ENCODE data around the gene SEC24C. TPM values are rescaled to one million over a fixed set of nuclear protein-coding genes. Genes with fewer than 3 reads are reported as not detected.
"Not testable (repeated sequence)": the region's sequence is repeated elsewhere in the genome, so short reads cannot be mapped to it uniquely, and the experiment has no call there.

The SEC24C gene
- polyA plus RNA-seq, 1 experiment, result 86.9 TPM

DNA sequence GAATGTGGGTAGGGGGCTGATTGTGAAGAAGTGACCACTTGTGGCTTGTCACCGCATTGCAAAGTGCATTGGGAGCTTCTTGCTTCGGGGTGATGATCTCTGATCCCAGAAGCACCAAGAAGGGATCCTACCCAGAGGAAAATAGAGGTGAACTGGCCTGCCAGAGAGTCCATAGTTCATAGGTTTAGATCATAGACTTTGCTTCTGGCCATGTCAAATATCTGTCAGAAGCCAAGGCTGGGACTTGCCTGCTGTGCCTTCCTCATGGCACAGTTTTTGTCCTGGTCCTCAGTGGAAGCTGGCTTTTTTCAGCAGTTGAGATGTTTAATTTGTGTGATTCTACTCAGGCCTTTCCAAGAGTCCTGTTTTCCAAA, 42.3 kb downstream of the SEC24C start:
- H3K27me3 ChIP-seq (ENCODE audit: control insufficient read depth, insufficient read depth, low read length), result no peaks in the 10 kb centered on the region
- no peak for DNase-seq (ENCODE audit: low read depth, low spot score)
- CTCF ChIA-PET, result no interaction called here
- TF ChIP-seq, protein P1, sequence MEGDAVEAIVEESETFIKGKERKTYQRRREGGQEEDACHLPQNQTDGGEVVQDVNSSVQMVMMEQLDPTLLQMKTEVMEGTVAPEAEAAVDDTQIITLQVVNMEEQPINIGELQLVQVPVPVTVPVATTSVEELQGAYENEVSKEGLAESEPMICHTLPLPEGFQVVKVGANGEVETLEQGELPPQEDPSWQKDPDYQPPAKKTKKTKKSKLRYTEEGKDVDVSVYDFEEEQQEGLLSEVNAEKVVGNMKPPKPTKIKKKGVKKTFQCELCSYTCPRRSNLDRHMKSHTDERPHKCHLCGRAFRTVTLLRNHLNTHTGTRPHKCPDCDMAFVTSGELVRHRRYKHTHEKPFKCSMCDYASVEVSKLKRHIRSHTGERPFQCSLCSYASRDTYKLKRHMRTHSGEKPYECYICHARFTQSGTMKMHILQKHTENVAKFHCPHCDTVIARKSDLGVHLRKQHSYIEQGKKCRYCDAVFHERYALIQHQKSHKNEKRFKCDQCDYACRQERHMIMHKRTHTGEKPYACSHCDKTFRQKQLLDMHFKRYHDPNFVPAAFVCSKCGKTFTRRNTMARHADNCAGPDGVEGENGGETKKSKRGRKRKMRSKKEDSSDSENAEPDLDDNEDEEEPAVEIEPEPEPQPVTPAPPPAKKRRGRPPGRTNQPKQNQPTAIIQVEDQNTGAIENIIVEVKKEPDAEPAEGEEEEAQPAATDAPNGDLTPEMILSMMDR (IDR thresholded peaks at IDR 0.05; ENCODE audit: low read depth, low read length), result no peak
- no peak overlapping the region for H3K27ac ChIP-seq (ENCODE audit: low read depth, low read length)
- POLR2A ChIA-PET, result interaction anchor here (0.7 to 1.6 kb wide), 4 partner anchors 9 to 56 kb away, joined by 3 to 6 read pairs (median 4); a partner anchor contains a TSS
- H3K4me3 ChIP-seq (ENCODE audit: low read depth, low read length), result peak overlapping the region; percentile 83
- H3K9me3 ChIP-seq (ENCODE audit: control insufficient read depth, insufficient read depth, low read length), result peaks cover 4% of the 10 kb centered on the region; the same call in 1 of the 2 replicates

DNA sequence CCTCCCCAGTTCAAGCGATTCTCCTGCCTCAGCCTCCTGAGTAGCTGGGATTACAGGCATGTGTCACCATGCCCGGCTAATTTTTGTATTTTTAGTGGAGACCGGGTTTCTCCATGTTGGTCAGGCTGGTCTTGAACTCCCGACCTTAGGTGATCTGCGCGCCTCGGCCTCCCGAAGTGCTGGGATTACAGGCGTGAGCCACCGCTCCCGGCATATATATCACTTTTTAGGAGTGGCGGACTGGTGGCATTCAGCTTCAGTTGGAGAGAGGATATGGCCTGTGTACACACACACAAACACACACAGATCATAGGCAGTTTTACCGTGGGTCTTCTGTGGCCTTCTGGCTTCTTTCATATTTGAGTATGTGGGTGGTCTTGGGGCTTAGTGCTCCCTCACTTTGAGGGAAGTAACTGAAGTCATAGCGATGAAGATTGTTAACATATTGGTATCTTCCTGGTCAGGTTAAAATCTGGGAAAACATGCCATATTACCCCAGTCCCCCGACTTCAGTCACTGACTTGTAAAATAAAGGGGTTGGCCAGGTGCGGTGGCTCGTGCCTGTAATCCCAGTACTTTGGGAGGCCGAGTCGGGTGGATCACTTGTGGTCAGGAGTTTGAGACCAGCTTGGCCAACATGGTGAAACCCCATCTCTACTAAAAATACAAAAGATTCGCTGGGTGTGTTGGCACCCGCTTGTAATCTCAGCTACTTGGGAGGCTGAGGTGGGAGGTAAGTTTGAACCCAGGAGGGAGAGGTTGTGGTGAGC, 43.0 kb downstream of the SEC24C start:
- H3K27me3 ChIP-seq (ENCODE audit: control insufficient read depth, insufficient read depth, low read length); H3K9me3 ChIP-seq (ENCODE audit: control insufficient read depth, insufficient read depth, low read length); CTCF ChIA-PET; DNase-seq (ENCODE audit: low read depth, low spot score); H3K27ac ChIP-seq (ENCODE audit: low read depth, low read length): not testable (repeated sequence)
- POLR2A ChIA-PET, result interaction anchor here (0.7 kb wide), 1 partner anchor 9 kb away, joined by 4 read pairs; no protein-coding TSS in a partner anchor
- peak overlapping the region; percentile 22 for H3K4me3 ChIP-seq (ENCODE audit: low read depth, low read length)

DNA sequence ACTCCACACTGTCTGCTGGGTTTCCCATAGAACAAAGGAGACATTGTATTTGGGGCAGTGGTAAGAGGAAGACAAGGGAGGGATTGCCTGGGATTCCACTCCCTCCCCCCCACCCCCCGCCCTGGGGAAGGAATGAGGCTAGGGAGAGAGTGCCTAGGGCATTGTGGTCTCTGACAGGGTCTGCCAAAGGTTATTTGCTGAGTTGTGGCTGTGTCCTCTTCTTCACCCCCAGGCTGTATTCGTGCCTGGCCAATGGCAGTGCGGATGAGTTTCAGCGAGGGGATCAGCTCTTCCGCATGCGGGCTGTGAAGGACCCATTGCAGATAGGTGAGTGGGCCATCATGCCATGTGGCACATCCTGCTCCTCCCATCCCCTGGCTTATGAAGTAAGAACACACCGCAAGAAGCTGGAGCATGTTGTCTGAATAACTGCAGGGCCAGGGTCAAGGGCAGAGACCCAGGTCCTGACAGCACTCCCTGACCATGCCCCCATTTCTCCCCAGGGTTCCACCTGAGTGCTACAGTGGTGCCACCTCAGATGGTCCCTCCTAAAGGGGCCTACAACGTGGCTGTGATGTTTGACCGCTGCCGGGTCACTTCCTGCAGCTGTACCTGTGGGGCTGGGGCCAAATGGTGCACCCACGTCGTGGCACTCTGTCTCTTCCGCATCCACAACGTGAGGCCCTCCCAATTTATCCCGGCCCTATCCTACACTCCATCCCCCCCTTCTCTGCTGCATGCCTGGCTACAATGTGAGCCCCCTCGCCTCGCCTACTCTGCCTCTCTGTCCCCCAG, 44.9 kb downstream of the SEC24C start:
- POLR2A ChIA-PET, result no interaction called here
- H3K4me3 ChIP-seq (ENCODE audit: low read depth, low read length), result no peak overlapping the region
- DNase-seq (ENCODE audit: low read depth, low spot score), result no peak
- H3K27ac ChIP-seq (ENCODE audit: low read depth, low read length), result no peak overlapping the region
- CTCF ChIA-PET, result no interaction called here
- TF ChIP-seq, protein P1 (IDR thresholded peaks at IDR 0.05; ENCODE audit: low read depth, low read length), result no peak
- H3K9me3 ChIP-seq (ENCODE audit: control insufficient read depth, insufficient read depth, low read length), result peaks cover 4% of the 10 kb centered on the region; the same call in 1 of the 2 replicates
- H3K27me3 ChIP-seq (ENCODE audit: control insufficient read depth, insufficient read depth, low read length), result no peaks in the 10 kb centered on the region

DNA sequence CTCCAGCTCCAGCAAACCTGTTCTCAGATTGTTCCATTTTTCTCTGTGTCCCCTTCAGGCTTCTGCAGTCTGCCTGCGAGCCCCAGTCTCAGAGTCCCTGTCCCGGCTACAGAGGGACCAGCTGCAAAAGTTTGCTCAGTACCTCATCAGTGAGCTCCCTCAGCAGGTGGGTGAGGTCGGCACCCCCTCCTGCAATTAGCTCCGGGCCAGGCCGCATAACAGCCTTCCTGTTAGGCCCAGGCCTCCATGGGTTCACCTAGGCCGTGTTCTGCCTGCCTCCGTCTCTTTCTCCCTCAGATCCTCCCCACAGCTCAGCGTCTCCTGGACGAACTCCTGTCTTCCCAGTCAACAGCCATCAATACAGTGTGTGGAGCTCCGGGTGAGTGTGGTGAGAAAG, 45.5 kb downstream of the SEC24C start:
- H3K4me3 ChIP-seq (ENCODE audit: low read depth, low read length), result no peak overlapping the region
- CTCF ChIA-PET, result no interaction called here

DNA sequence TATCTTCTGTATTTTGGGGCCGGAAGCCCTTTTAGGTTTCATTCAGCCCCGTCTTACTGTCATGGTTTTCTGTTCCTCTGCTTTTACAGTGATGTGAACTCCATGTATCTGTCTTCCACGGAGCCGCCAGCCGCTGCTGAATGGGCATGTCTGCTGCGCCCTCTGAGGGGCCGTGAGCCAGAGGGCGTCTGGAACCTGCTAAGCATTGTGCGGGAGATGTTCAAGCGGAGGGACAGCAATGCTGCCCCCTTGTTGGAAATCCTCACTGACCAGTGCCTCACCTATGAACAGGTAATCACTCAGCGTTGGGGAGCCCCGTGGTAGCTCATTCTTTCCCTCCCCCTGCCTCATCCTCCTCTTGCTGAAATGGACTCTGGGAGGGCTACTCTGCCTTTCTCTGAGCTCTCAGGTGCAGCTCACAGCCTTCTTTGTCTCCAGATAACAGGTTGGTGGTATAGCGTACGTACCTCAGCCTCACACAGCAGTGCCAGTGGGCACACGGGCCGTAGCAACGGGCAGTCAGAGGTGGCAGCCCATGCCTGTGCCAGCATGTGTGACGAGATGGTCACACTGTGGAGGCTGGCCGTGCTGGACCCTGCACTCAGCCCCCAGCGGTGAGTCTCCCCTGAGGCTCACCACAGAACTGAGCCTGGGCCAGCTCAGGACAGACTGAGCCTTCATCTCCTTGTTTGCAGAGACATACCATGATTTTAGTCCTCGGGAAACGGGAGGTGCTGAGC, 46.9 kb downstream of the SEC24C start:
- no peak for DNase-seq (ENCODE audit: low read depth, low spot score)
- no peaks in the 10 kb centered on the region for H3K27me3 ChIP-seq (ENCODE audit: control insufficient read depth, insufficient read depth, low read length)
- no peak overlapping the region for H3K27ac ChIP-seq (ENCODE audit: low read depth, low read length)
- POLR2A ChIA-PET, result no interaction called here
- no peaks in the 10 kb centered on the region; the same call in 1 of the 2 replicates for H3K9me3 ChIP-seq (ENCODE audit: control insufficient read depth, insufficient read depth, low read length)
- CTCF ChIA-PET, result no interaction called here
- no peak overlapping the region for H3K4me3 ChIP-seq (ENCODE audit: low read depth, low read length)
- TF ChIP-seq, protein P1 (IDR thresholded peaks at IDR 0.05; ENCODE audit: low read depth, low read length), result no peak

More for the DNA sequence above, 45.5 kb downstream of the SEC24C start:
- no peak for DNase-seq (ENCODE audit: low read depth, low spot score)
- H3K27me3 ChIP-seq (ENCODE audit: control insufficient read depth, insufficient read depth, low read length), result no peaks in the 10 kb centered on the region
- peaks cover 4% of the 10 kb centered on the region; the same call in 1 of the 2 replicates for H3K9me3 ChIP-seq (ENCODE audit: control insufficient read depth, insufficient read depth, low read length)
- TF ChIP-seq, protein P1 (IDR thresholded peaks at IDR 0.05; ENCODE audit: low read depth, low read length), result no peak
- no peak overlapping the region for H3K27ac ChIP-seq (ENCODE audit: low read depth, low read length)
- POLR2A ChIA-PET, result no interaction called here
